VCaP (cell line): Measurements from ENCODE around the gene BIRC2.

Source experiments
- H3K27ac ChIP-seq: fragments of 450-650 bp; 2 replicates; pipeline ENCODE4 v1.5.1; 2017
- TF ChIP-seq, protein P1 (sequence below): fragments of 450-650 bp; conservative IDR thresholded peaks from 2 replicates; pipeline ENCODE4 v1.5.1; 2017; ENCODE audit warnings: mild to moderate bottlenecking, moderate library complexity

The BIRC2 gene

DNA sequence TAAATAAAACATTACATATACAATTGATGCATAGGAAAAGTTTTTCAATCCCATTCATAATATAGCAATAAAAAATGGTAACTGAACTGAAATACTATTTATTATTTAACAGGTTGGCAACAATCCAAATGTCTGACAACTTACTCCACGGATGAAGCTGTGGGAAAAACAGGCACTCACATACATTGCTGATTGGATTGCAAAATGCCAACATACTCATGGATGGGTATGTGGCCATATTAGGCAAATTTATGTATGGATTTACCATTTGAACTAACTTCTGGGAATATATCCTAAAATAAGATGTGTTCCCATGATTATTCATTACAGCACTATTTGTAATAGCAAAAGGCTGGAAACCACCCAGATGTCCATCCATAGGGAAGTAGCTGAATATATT is 3.2 kb upstream of the BIRC2 start:
- TF ChIP-seq, protein P1, sequence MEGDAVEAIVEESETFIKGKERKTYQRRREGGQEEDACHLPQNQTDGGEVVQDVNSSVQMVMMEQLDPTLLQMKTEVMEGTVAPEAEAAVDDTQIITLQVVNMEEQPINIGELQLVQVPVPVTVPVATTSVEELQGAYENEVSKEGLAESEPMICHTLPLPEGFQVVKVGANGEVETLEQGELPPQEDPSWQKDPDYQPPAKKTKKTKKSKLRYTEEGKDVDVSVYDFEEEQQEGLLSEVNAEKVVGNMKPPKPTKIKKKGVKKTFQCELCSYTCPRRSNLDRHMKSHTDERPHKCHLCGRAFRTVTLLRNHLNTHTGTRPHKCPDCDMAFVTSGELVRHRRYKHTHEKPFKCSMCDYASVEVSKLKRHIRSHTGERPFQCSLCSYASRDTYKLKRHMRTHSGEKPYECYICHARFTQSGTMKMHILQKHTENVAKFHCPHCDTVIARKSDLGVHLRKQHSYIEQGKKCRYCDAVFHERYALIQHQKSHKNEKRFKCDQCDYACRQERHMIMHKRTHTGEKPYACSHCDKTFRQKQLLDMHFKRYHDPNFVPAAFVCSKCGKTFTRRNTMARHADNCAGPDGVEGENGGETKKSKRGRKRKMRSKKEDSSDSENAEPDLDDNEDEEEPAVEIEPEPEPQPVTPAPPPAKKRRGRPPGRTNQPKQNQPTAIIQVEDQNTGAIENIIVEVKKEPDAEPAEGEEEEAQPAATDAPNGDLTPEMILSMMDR = no peak

DNA sequence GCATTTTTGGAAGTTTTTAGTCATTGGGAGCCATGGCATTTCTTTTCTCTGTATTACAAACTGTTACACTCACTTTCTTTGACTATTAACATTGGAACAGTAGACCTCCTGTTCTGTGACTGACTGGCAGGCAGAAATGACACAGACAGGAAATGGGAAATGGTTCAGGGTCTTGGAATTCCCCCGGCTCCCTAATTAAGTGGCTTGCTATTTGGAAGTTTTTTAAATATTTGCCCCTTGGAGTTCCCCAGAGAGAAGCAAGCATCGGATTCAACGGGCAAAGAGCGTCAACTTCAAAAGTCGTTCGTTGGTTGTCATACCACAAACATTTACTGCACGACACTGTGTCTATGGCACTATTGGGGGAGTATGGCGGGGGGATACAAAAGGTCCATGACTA is 1.1 kb upstream of the BIRC2 start:
- H3K27ac ChIP-seq = peak overlapping the region; percentile 95
- TF ChIP-seq, protein P1 = no peak

More for the DNA sequence above, 3.2 kb upstream of the BIRC2 start:
- H3K27ac ChIP-seq = no peak overlapping the region

DNA sequence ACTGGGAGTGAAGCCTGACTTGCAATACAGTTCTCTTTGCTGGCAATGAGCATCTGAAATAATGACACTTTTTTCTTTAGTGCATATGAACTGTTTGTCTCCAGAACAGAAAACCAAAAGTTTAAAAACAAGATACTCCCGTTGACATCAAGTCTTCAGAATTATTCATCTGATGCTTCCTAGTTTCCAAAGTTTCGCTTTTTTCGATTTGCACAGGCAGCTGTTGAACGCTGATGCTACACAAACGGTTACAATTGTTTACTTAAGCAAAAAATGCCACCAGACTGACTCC is 612 bp upstream of the BIRC2 start:
- H3K27ac ChIP-seq = peak overlapping the region; percentile 95
- TF ChIP-seq, protein P1 = no peak

DNA sequence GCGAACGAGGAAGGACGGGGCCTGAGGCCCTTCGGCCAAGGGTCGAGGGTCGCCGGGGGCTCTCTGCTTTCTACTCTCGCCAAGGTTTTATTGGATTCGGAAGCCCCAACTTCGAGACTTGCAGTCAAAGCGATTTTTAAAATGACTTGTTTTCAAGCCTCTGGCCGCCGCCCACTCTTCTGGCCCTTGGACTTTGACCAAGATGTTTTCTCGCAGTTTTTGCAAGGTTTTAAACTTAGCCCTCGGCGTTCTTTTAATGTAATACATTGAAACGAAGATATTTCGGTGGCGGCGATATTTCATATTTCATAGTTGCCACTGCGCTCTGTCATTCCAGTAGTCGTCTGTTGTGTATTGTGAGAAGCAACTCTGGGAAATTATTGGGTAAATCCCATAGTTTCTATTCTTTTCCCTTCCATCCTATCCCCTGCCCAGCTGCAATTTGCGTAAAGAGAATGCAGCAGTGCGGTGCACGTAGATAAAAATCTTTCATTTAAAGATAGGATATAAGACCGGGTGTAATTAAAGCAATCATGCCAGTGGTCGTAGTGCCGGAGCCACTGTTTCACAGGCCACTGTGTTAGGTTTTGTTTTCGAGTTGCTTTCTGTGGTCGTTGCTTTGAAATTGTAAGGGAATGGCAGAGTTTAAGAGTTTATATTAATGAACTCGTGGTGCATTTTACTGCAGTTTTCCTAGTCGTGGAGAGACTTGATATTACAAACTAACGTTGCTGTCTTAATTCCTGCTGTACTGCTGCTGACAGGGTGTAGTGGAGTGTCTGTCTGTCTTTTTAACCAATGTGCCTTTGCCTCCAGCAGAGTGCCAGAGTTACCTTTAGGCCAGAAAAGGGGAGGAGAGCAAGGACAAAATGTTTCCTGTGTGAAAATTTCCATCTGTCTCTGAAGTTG is 702 bp downstream of the BIRC2 start:
- peak overlapping the region; percentile 95 for H3K27ac ChIP-seq
- TF ChIP-seq, protein P1 = no peak

DNA sequence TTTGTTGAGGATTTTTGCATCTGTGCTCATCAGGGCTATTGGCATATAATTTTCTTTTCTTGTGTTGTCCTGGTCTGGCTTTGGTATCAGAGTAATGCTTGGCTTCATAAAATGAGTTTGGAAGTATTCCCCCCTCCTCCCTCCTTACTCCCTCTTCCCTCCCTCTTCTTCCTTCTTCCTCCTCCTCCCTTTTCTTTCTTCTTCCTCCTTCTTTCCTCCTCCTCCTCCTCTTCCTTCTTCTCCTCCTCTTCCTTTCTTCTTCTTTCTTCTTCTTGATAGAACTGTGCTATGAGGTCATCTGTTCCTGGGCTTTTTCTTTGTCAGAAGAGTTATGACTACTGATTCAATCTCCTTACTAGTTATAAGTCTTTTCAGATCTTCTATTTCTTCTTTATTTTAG is 10.1 kb downstream of the BIRC2 start:
- no peak overlapping the region for H3K27ac ChIP-seq
- TF ChIP-seq, protein P1 = no peak

DNA sequence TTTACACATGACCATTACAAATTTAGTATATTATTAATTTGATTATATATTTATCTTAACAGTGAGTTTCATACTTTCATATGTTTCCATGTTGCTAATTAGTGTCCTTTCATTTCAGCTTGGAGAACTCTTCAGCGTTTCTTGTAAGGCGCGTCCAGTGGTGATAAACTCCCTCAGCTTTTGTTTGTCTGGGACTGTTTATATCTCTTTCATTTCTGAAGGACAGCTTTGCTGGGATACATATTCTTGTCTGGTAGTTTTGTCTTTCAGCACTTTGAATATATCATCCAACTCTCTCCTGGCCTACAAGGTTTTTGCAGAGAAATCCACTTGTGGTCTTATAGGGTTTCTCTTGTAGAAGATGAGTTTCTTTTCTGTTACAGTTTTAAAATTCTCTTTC is 12.4 kb downstream of the BIRC2 start:
- TF ChIP-seq, protein P1 = no peak
- no peak overlapping the region for H3K27ac ChIP-seq

DNA sequence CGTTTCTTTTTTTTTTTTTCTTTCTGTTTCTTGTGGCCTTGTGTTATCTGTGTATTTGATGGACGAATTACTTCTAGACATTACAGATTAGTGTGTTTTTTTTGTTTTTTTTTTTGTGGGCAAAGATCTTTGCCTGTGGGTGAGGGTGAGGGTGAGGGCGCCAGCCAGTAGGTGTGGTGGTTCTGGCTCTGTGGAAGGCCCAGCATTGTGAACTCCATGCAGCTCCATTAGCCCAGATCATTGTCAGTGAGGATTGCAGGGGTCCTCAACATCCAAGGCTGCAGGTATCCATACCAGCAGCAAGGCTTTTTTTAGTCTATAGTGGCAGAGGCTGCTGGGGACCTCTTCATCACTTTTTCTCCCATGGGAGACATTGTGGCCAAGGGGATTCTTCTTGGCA is 13.7 kb downstream of the BIRC2 start:
- no peak overlapping the region for H3K27ac ChIP-seq
- TF ChIP-seq, protein P1 = no peak
